ENCODE data around the gene PAK1.
"Not testable (repeated sequence)": the region's sequence is repeated elsewhere in the genome, so short reads cannot be mapped to it uniquely, and the experiment has no call there.

PAK1 gene

DNA sequence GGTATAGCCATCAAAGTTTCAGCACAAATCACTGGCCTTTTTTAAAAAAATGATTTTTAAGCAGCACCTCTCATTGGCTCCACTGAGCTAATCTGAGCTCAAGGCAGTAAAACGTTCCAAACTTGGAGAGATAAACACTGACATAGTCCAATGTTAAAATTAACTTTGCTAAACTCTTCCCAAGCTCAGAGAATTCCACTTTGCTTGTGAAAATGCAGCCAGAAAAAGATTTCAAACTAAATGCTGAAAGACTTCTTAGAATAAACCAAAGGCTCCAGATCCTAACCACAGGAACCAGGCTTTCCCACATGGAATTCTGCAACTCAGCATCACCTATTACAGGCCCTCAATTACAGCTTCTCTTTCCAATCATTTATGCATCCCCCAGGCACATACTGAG, 87.7 kb downstream of the PAK1 start:
- no peak for DNase-seq (ENCODE audit: extremely low read depth, low read depth)
- TF ChIP-seq, protein P1, sequence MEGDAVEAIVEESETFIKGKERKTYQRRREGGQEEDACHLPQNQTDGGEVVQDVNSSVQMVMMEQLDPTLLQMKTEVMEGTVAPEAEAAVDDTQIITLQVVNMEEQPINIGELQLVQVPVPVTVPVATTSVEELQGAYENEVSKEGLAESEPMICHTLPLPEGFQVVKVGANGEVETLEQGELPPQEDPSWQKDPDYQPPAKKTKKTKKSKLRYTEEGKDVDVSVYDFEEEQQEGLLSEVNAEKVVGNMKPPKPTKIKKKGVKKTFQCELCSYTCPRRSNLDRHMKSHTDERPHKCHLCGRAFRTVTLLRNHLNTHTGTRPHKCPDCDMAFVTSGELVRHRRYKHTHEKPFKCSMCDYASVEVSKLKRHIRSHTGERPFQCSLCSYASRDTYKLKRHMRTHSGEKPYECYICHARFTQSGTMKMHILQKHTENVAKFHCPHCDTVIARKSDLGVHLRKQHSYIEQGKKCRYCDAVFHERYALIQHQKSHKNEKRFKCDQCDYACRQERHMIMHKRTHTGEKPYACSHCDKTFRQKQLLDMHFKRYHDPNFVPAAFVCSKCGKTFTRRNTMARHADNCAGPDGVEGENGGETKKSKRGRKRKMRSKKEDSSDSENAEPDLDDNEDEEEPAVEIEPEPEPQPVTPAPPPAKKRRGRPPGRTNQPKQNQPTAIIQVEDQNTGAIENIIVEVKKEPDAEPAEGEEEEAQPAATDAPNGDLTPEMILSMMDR (IDR thresholded peaks at IDR 0.05; ENCODE audit: low read depth, low read length): no peak

DNA sequence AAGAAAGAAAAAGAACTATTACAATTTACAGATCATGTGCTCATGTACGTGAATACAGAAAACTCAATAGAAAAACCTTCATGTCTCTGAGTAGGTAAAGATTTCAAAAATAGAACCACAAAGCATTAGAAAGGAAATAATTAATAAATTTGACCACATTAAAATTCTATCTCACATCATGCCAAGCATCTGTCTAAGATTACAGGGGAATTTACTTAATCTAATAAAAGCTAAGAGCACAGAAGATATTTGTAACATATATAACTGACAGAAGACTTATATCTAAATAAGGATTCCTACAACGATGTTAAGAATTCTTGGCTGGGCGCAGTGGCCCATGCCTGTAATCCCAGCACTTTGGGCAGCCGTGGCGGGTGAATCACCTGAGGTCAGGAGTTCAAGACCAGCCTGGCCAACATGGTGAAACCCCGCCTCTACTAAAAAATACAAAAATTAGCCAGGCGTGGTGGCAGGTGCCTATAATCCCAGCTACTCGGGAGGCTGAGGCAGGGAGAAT, 88.6 kb downstream of the PAK1 start:
- DNase-seq (ENCODE audit: extremely low read depth, low read depth): not testable (repeated sequence)

DNA sequence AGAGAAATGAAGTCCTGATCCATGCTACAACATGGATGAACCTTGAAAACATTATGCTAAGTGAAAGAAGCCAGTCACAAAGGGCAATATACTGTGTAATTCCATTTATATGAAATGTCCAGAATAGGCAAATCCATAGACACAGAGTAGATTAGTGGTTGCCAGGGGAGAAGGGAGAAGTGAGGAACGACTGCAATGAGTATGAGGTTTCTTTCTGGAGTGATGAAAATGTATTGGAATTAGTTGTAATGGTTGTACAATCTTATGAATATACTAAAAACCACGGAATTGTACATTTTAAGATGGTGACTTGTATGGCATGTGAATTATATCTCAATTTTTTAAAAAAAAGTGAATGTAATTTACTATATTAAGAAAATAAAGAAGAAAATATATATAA, 89.3 kb downstream of the PAK1 start:
- DNase-seq (ENCODE audit: extremely low read depth, low read depth): no peak
- TF ChIP-seq, protein P1 (IDR thresholded peaks at IDR 0.05; ENCODE audit: low read depth, low read length): no peak

DNA sequence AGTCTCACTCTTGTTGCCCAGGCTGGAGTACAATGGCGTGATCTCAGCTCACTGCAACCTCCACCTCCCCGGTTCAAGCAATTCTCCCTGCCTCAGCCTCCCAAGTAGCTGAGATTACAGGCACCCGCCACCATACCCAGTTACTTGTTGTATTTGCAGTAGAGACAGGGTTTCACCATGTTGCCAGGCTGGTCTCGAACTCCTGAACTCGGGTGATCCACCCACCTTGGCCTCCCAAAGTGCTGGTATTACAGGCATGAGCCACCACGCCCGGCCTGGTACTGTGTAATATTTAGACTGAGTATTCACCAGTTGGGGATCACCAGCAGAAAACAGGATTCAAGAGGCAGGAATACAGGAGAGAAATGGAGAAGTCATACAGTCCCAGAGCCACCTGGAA, 90.5 kb downstream of the PAK1 start:
- DNase-seq (ENCODE audit: extremely low read depth, low read depth): not testable (repeated sequence)

DNA sequence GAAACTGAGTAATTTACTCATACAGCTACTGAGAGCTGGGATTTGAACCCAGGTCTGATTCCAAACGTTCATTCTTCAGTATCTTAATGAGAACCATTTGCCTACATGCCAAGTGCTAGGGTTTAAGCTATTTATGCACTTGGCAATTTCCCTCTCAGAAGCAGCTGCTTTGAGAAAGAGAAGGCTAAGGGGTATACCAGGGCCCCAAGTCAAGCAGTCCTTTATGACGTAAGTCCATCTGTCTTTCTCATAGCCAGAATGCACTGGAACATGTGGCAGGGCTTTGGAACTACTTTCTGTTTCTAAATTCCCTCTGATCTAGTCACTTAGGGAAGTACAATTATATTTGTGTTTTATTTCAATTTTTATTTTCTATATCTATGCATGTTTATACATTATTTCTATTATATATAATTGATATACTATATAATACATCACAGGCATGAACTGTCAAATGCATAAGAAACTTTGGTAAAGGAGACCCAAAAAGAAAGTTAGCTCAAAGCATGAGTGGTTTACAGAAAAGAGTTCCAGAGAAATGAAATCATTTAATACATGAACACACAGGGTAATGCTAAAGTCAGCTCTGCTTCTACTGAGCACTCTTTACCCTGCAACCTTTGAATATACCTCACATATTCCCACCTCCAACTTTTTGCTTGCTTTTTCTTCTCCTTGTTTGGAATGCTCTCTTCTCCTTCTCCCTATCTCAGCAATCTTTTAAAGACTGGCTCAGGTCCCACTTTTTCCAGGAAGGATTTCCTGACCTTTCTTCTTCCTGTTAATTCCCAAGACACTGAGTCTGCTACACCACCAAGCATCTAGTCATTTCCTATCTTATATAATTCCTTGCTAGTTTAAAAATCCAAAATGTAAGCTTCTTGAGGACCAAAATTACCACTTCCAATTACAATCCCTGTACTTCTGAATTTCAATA, 91.9 kb downstream of the PAK1 start:
- TF ChIP-seq, protein P1 (IDR thresholded peaks at IDR 0.05; ENCODE audit: low read depth, low read length): no peak
- peak; percentile 41 for DNase-seq (ENCODE audit: extremely low read depth, low read depth)

DNA sequence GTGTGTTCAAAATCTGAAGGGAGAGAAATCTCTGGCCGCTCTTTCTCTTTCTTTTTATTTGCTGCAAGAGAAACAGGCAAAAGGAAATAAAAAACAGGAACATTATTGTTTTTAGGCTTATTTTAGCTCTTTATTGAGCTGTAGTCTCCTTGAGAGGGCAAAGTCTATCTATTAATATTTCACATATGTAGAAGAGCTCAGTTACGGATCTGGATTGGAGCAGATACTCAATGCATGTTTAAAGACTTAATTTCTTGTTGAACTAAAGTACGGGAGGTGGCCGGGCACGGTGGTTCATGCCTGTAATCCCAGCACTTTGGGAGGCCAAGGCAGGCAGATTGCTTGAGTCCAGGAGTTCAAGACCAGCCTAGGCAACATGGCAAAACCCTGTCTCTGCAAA, 94.0 kb downstream of the PAK1 start:
- no peak for DNase-seq (ENCODE audit: extremely low read depth, low read depth)
- TF ChIP-seq, protein P1 (IDR thresholded peaks at IDR 0.05; ENCODE audit: low read depth, low read length): no peak

DNA sequence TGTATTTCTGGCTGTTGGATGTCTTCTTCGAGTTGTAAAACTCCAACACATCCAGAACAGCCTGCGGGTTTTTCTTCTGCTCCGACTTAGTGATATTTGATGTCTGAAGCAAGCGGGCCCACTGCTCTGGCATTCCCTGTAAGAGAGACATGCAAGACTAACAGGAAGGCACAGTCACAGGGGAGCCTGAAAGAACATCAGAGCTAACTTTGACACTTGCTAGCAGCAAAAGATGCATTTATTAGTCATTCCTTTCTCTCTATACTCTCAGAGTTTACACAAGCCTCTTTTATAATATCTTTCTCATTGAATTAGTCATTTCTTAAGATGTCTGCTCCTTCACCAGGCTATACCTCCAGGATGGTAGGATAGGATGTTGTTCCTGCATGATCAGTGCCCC, 94.6 kb downstream of the PAK1 start:
- TF ChIP-seq, protein P1 (IDR thresholded peaks at IDR 0.05; ENCODE audit: low read depth, low read length): no peak
- no peak for DNase-seq (ENCODE audit: extremely low read depth, low read depth)

DNA sequence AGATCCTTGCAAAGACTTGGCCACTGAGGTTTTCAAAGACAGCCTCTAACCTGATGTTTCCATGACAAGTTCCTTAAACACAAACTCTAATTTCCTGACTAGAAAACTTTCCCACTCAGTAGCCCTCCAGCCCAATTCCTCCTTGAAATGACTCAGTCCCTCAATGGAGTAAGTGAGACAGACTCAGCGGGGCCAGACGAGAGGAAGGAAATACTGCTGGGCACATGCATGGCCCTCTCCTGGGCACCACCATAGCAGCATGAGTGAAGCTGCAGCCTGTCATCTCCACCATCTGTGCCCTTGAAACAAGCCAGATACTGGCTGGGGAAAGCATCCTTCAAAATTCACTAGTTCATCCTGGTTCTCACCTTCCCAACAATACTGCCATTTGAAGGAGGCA, 96.2 kb downstream of the PAK1 start:
- TF ChIP-seq, protein P1 (IDR thresholded peaks at IDR 0.05; ENCODE audit: low read depth, low read length): no peak
- DNase-seq (ENCODE audit: extremely low read depth, low read depth): no peak
